HG02571 (cell line): ENCODE results near the gene CAPNS2.

ENCODE experiments used
- ATAC-seq: cut with Tn5 transposase; IDR thresholded peaks from one replicate; pipeline ENCODE4 v1.9.1; 2021; ENCODE audit warnings: mild to moderate bottlenecking, moderate library complexity; ENCODE audit not compliant: unreplicated experiment

Gene CAPNS2

DNA sequence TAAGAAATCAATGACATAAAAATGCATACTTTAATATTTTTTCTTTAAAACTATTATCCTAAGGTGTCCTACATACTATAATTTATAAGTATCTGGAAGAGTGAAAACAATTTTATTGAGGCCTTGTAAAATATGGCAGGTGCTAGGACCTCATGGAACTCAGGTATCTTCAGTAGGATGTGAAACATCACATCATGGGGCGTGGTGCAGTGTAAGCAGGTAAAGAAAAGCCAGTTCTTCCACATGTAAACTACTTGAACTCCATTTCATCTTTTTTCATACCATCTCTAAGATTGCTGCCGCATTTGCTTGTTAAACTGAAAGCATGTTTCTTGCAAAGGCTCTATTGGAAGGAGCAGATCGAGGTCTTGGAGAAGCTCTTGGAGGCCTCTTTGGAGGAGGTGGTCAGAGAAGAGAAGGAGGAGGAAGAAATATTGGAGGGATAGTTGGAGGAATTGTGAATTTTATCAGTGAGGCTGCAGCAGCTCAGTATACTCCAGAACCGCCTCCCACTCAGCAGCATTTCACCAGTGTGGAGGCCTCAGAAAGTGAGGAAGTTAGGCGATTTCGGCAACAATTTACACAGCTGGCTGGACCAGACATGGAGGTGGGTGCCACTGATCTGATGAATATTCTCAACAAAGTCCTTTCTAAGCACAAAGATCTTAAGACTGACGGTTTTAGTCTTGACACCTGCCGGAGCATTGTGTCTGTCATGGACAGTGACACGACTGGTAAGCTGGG lies at the start of gene CAPNS2:
CAPNS2 (plus strand) TSS at position 253 of the 744 bp plus-strand sequence; CDS start at position 326, 73 bp downstream.
- no peak for ATAC-seq

DNA sequence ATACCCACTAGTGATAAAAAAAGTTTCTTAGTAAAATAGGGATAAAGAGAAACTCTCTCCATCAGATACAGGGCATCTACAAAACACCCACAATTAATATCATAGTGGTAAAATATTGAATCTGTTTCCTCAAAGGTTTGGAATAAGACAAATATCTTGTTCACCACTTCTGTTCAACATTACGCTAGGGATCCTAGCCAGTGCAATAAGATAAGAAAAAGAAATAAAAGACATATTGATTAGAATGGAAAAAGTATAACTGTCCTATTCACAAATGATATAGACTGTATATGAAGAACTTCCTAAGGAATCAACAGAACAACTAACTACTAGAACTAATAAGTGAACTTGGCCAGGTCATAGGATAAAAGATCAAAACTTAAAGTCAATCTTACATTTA lies 44.7 kb upstream of the CAPNS2 start:
- ATAC-seq = no peak

GRCh38 chr16:55526441-55526840 lies 40.0 kb upstream of the CAPNS2 start:
- no peak for ATAC-seq

- ATAC-seq = no peak
Observed at GRCh38 chr16:55527885-55528284, 38.6 kb upstream of the CAPNS2 start.

- no peak for ATAC-seq
Observed at GRCh38 chr16:55529018-55529417, 37.5 kb upstream of the CAPNS2 start.

GRCh38 chr16:55530316-55530856 lies 36.1 kb upstream of the CAPNS2 start:
- ATAC-seq = no peak

GRCh38 chr16:55532227-55532626 lies 34.3 kb upstream of the CAPNS2 start:
- ATAC-seq = no peak

GRCh38 chr16:55534756-55535155 lies 31.7 kb upstream of the CAPNS2 start:
- no peak for ATAC-seq

- ATAC-seq = no peak
Observed at GRCh38 chr16:55539049-55539448, 27.4 kb upstream of the CAPNS2 start.

DNA sequence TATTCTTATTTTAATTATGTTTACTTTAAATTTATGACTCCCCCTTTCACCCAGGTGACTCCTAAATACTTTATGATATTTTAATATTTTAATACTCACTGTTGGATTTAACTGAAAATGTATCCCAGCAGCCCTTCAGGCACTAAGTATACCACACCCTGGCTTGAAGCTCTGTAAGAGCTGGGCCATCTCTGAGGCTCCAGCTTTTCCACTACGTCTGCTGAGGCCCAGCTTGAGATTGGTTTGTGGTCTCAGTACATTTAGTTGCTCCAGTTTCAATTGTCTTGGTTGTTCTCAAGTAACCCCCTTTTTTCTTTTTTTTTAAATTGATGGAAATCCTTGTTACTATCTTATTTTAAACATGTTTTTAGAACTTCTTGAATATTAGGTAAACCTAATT lies 27.0 kb upstream of the CAPNS2 start:
- ATAC-seq = no peak

GRCh38 chr16:55540221-55540620 lies 26.3 kb upstream of the CAPNS2 start:
- ATAC-seq = no peak

GRCh38 chr16:55542459-55543082 lies 23.9 kb upstream of the CAPNS2 start:
- ATAC-seq = no peak

- ATAC-seq = no peak
Observed at GRCh38 chr16:55543472-55543871, 23.0 kb upstream of the CAPNS2 start.

GRCh38 chr16:55552621-55553020 lies 13.9 kb upstream of the CAPNS2 start:
- no peak for ATAC-seq

GRCh38 chr16:55555436-55555835 lies 11.0 kb upstream of the CAPNS2 start:
- ATAC-seq = no peak

DNA sequence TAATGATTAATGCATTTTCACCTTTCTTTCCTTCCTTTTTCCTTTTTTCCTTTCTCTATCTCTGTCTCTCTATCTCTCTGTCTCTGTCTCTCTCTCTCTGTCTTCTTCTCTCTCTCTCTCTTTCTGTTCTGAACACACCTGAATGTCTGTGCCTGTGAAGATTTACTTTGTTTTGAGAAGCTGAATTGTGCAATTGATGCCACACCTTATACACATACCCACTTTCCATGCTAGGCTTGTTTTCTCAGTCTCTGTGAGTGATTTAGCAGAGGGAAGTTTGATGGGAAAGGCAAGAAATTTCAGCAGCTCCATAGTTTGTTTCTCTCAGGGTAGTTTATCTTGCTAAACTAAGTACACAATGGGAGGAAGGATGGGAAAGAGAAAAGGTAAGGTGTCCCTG lies 9.3 kb upstream of the CAPNS2 start:
- no peak for ATAC-seq

GRCh38 chr16:55559233-55559632 lies 7.3 kb upstream of the CAPNS2 start:
- no peak for ATAC-seq

GRCh38 chr16:55559933-55560516 lies 6.5 kb upstream of the CAPNS2 start:
- ATAC-seq = no peak

DNA sequence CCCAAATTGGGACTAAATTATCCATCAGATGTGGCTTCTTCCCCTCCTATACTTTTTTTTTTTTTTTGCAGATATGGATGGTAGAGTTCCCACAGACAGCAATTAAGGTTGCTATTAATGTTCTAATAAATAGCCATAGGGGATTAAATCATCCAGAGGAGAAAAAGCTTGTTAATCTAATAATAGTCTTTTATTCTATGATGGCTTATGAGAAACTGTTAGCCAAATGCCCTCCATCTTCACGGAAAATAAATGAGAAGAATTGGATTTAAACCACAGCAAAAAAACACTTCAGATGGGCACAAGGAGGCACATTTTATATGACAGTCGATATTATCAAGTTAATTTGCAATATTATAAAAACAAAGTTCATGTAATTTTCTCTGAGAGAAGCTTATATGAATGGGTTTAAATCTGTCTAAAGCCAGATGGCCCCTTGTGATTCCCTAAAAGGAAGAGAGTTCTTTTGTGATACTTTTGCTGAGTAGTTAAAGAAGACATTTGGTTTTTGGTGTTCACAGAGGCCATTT lies 5.1 kb upstream of the CAPNS2 start:
- no peak for ATAC-seq

DNA sequence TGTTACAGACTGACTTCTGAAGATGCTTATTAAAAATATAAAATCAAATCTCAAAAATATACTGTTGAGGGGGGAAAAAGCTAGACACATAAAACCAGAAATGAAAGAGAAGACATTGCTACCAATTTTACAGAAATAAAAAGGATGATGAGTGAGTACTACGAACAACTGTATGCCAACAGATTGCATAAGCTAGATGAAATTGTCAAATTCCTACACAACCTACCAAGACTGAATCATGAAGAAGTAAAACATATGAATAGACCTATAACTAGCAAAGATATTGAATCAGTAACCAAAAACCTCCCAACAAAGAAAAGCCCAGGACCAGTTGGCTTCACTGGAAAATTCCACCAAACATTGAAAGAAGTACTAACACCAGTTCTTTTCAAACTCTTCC lies 3.5 kb upstream of the CAPNS2 start:
- no peak for ATAC-seq

- ATAC-seq = no peak
Observed at GRCh38 chr16:55563797-55564196, 2.7 kb upstream of the CAPNS2 start.

DNA sequence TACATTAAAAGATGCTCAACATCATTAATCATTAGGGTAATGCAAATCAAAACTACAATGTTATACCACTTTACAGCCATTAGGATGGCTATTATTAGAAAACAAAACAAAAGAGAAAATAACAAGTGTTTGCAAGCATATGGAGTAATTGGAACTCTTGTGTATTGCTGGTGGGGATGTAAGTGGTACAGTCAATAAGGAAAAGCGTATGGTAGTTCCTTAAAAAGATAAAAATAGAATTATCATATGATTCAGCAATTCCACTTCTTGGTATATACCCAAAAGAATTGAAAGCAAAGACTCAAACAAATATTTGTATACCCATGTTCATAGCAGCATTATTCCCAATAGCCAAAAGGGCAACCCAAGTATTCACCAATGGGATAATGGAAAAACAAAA lies 1.4 kb upstream of the CAPNS2 start:
- ATAC-seq = no peak
